K562 (cell line): ENCODE measurements around the gene ZCWPW1. TPM values are rescaled to one million over a fixed set of nuclear protein-coding genes. Genes with fewer than 3 reads are reported as not detected.

Source experiments
- ATAC-seq: fragments of 200-7000 bp; cut with Tn5 transposase; 3 replicates; pipeline ENCODE4 v1.9.1; 2020; ENCODE audit warnings: moderate library complexity
- BruUV-seq: library from RNA; stranded (reverse); fragments of 400-500 nt; replicated peaks from 2 replicates; lab custom pipeline; 2021; lab: Mats Ljungman, UMichigan
- CTCF ChIA-PET: fragments of 300-600 bp; formaldehyde crosslinking; extraction: SDS; loops from one replicate; lab custom pipeline; 2021; ENCODE audit warnings: low intra/inter-chr PET ratio; lab: Yijun Ruan, JAX
- POLR2A ChIA-PET: fragments of 300-600, 350-650 bp; sonication (Branson Sonifier 250); formaldehyde crosslinking; extraction: SDS; loops from one replicate; lab custom pipeline; 2021; ENCODE audit warnings: antibody characterized with exemption, inconsistent platforms; lab: Yijun Ruan, JAX
- DNase-seq, 4 experiments: peaks; one replicate each; pipeline versions ENCODE4 v3.0.0 to v3.0.0-alpha.2; 2011 to 2018; ENCODE audit warnings: low spot score in 3 of 4, mixed read lengths in 3 of 4; ENCODE audit errors: extremely low read depth in 1 of 4
- FAIRE-seq: peaks from 2 replicates; lab custom pipeline; 2011; peaks lifted over from hg19 to GRCh38; lab: Jason Lieb, UNC
- H2AFZ ChIP-seq: 2 replicates; pipeline ENCODE4 v1.6.0; 2011; ENCODE audit warnings: low read depth, low read length, control low read depth, inconsistent platforms
- H3K27ac ChIP-seq: fragments of 200-600 bp; 3 replicates; pipeline ENCODE4 v1.8.0; 2011; ENCODE audit warnings: low read depth, mild to moderate bottlenecking, control low read depth, inconsistent platforms, low read length, moderate library complexity, mixed read lengths; ENCODE audit errors: extremely low read depth
- H3K27me3 ChIP-seq, 2 experiments: fragments of 300-600 bp in 1 of 2; 2 replicates in 1 of 2; 3 replicates in 1 of 2; pipeline versions ENCODE4 v1.6.0 to v1.8.0; 2011; ENCODE audit warnings: inconsistent platforms in 2 of 2, low read length in 2 of 2, mild to moderate bottlenecking in 1 of 2, mixed read lengths in 1 of 2, moderate library complexity in 1 of 2; ENCODE audit not compliant: control insufficient read depth in 2 of 2, insufficient read depth in 2 of 2
- H3K36me3 ChIP-seq: fragments of 300-600 bp; 3 replicates; pipeline ENCODE4 v1.8.0; 2011; ENCODE audit warnings: mild to moderate bottlenecking, low read length, inconsistent platforms; ENCODE audit not compliant: control insufficient read depth, insufficient read depth
- H3K4me1 ChIP-seq, 2 experiments: fragments of 200-600 bp in 1 of 2; replicated peaks in 1 of 2; 2 replicates in 1 of 2; 3 replicates in 1 of 2; pipeline versions ENCODE4 v1.5.1 to v1.8.0; 2011; ENCODE audit warnings: inconsistent platforms in 2 of 2, low read length in 2 of 2, mild to moderate bottlenecking in 1 of 2, mixed read lengths in 1 of 2, moderate library complexity in 1 of 2; ENCODE audit not compliant: control insufficient read depth in 2 of 2, insufficient read depth in 2 of 2
- H3K4me2 ChIP-seq: 2 replicates; pipeline ENCODE4 v1.6.1; 2011; ENCODE audit warnings: low read length, control low read depth, inconsistent platforms, mixed read lengths; ENCODE audit not compliant: insufficient read depth
- H3K4me3 ChIP-seq: fragments of 200-600 bp; sonication (generic), shearing (Covaris generic); 2 replicates; pipeline ENCODE4 v1.5.1; 2016; ENCODE audit warnings: control low read depth, inconsistent platforms
- H3K79me2 ChIP-seq: fragments of 200-600 bp; 3 replicates; pipeline ENCODE4 v1.8.0; 2011; ENCODE audit warnings: low read length, inconsistent platforms; ENCODE audit not compliant: control insufficient read depth, insufficient read depth
- H3K9ac ChIP-seq, 2 experiments: 2 replicates each; pipeline versions ENCODE4 v1.6.0 to v1.6.1; 2011; ENCODE audit warnings: low read depth in 2 of 2, low read length in 2 of 2, control low read depth in 1 of 2, inconsistent platforms in 1 of 2, mild to moderate bottlenecking in 1 of 2, mixed read lengths in 1 of 2; ENCODE audit not compliant: insufficient read depth in 1 of 2
- H3K9me1 ChIP-seq: one replicate; pipeline ENCODE4 v1.6.0; 2011; ENCODE audit warnings: inconsistent platforms, mild to moderate bottlenecking, low read length, moderate library complexity; ENCODE audit not compliant: control insufficient read depth, insufficient read depth
- H3K9me3 ChIP-seq: replicated peaks from 2 replicates; pipeline ENCODE4 v1.5.1; 2011; ENCODE audit warnings: low read depth, low read length, inconsistent platforms; ENCODE audit not compliant: control insufficient read depth, insufficient read depth
- H4K20me1 ChIP-seq: replicated peaks from 2 replicates; pipeline ENCODE4 v1.6.1; 2011; ENCODE audit warnings: low read length, inconsistent platforms, mixed read lengths; ENCODE audit not compliant: control insufficient read depth, insufficient read depth
- CHD4 ChIP-seq: fragments of 200-600 bp; sonication (generic); IDR thresholded peaks from 3 replicates; pipeline ENCODE4 v1.6.1; 2012; ENCODE audit warnings: low read depth, mild to moderate bottlenecking, mixed read lengths, low read length, inconsistent platforms; ENCODE audit not compliant: insufficient read depth, insufficient replicate concordance, poor library complexity, severe bottlenecking
- CREBBP ChIP-seq: IDR thresholded peaks from one replicate; pipeline ENCODE4 v1.6.1; 2012; ENCODE audit warnings: low read depth, mild to moderate bottlenecking, control low read depth, inconsistent platforms, low read length
- HLTF ChIP-seq: fragments of 450-650 bp; IDR thresholded peaks from 2 replicates; pipeline ENCODE4 v1.6.1; 2016
- POLR3A ChIP-seq: IDR thresholded peaks from 2 replicates; pipeline ENCODE4 v1.6.1; 2011; ENCODE audit warnings: borderline replicate concordance, mild to moderate bottlenecking, moderate library complexity; ENCODE audit not compliant: insufficient read length, insufficient read depth; ENCODE audit errors: extremely low read depth
- SAFB ChIP-seq: fragments of 200-400 bp; formaldehyde crosslinking; IDR thresholded peaks from 2 replicates; pipeline ENCODE4 v1.6.1; 2017; ENCODE audit warnings: low read depth, low read length, borderline replicate concordance
- TAF15 ChIP-seq: fragments of 200-400 bp; formaldehyde crosslinking; IDR thresholded peaks from 2 replicates; pipeline ENCODE4 v1.6.1; 2017; ENCODE audit warnings: mild to moderate bottlenecking, low read depth, low read length, moderate library complexity
- TCF7L2 ChIP-seq: fragments of 150-350 bp; IDR thresholded peaks from 2 replicates; pipeline ENCODE4 v1.6.1; 2016; ENCODE audit warnings: low read depth, mild to moderate bottlenecking, low read length, moderate library complexity
- ZBTB17 ChIP-seq: fragments of 450-650 bp; formaldehyde crosslinking; IDR thresholded peaks from 2 replicates; pipeline ENCODE4 v1.4.0; 2020; ENCODE audit warnings: mild to moderate bottlenecking
- ZC3H8 ChIP-seq: fragments of 450-650 bp; IDR thresholded peaks from 2 replicates; pipeline ENCODE4 v1.6.1; 2017
- ZNF766 ChIP-seq: fragments of 200-800 bp; sonication (Bioruptor generic); conservative IDR thresholded peaks from 2 replicates; pipeline ENCODE4 v1.6.1; 2016; ENCODE audit warnings: missing genetic modification characterization, missing compliant biosample characterization
- WGBS: fragments of 100-300 bp; shearing (Covaris generic); methylation state at CpG from one replicate; pipeline ENCODE4 v1.1.6; 2016; ENCODE audit warnings: low coverage, mixed read lengths; ENCODE audit not compliant: insufficient coverage; ENCODE audit errors: missing lambda C conversion rate; 5-methylcytosine and 5-hydroxymethylcytosine counted together
- in situ Hi-C: fragments of 300-500 bp; cut with MboI; formaldehyde crosslinking; loops from 4 replicates; pipeline ENCODE4 v1.15.0; 2018; ENCODE audit warnings: inconsistent platforms, mixed read lengths
- intact Hi-C: fragments of 100-400 bp; cut with micrococcal nuclease; formaldehyde crosslinking; loops from 2 replicates; pipeline ENCODE4 v1.14.2; 2022
- polyA plus RNA-seq, 8 experiments: library from polyadenylated mRNA; depleted of rRNA in 4 of 8; stranded (reverse) in 5 of 8; unstranded in 3 of 8; fragments of >200 nt; fragmentation: Nextera tagmentation in 2 of 8; fragmentation: Illumina TruSeq in 1 of 8; extraction: Ambion mirVana in 2 of 8; extraction: Trizol in 1 of 8; gene quantifications; 2 replicates each; pipeline versions ENCODE4 v1.2.1 to v1.2.3, GENCODE V29; 2011 to 2014; ENCODE audit warnings: inconsistent platforms in 1 of 8, missing spikeins in 1 of 8
- total RNA-seq, 7 experiments: library from RNA; depleted of rRNA in 6 of 7; stranded (reverse); fragments of >200 nt in 6 of 7; fragmentation: Illumina TruSeq in 2 of 7; extraction: Trizol in 2 of 7; gene quantifications; 2 replicates each; pipeline versions ENCODE4 v1.2.1 to v1.2.3, GENCODE V29; 2011 to 2021; ENCODE audit warnings: low replicate concordance in 1 of 7
- TF ChIP-seq, protein P1 (sequence below): fragments of 450-650 bp; formaldehyde crosslinking; IDR thresholded peaks from 2 replicates; pipeline ENCODE4 v1.4.0; 2020; ENCODE audit warnings: mild to moderate bottlenecking, moderate library complexity
- TF ChIP-seq, protein P2 (sequence below): sonication (generic); formaldehyde crosslinking; IDR thresholded peaks from 2 replicates; pipeline ENCODE4 v1.8.1; 2023; ENCODE audit warnings: mild to moderate bottlenecking, missing genetic modification reagents
- TF ChIP-seq, protein P3 (sequence below): sonication (generic); formaldehyde crosslinking; IDR thresholded peaks from 2 replicates; pipeline ENCODE4 v1.8.0; 2022; ENCODE audit warnings: mild to moderate bottlenecking, missing genetic modification reagents
- TF ChIP-seq, protein P4 (sequence below): fragments of 450-650 bp; IDR thresholded peaks from 2 replicates; pipeline ENCODE4 v1.6.1; 2017; ENCODE audit warnings: antibody characterized with exemption

Gene ZCWPW1
- total and polyA plus RNA-seq, 9 of the 15 experiments (the other 6 are each of a cell fraction or from before 2014, with no cell fraction given), result 0.18 to 1.7 (median 1.2) TPM

DNA sequence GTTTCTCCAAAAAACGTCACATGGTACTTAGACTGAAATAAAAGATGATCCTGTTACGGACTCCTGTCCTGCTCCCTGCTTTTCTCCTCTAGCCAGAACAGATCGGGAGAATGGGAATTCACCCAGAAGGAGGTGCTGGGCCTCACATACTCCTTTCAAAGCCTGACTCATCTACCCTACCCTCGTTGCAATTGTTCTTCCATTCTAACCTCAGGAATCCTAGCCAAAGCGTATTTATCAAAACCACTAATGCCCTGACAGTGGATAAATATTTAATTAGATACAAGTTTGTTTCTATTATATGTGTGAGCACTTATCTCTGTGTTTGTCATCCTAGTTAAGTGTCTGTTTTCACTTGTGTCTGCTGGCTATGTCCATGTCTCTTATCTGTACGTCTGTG is 21.7 kb downstream of the ZCWPW1 start:
- Histone ChIP-seq H3K9me1 (no peaks in the 10 kb centered on the region), H3K4me2 (no peak overlapping the region), H3K9me3 (no peaks in the 10 kb centered on the region), H3K4me1 (peaks cover 4 to 5% of the 10 kb centered on the region in 2 experiments; a peak in 1 of 5 replicates), H3K79me2 (no peaks in the 10 kb centered on the region), H3K27me3 (peaks cover 24 to 33% of the 10 kb centered on the region in 2 experiments), H3K9ac (no peak overlapping the region), H3K27ac (no peak overlapping the region), H2AFZ (no peak overlapping the region), H4K20me1 (no peaks in the 10 kb centered on the region; the same call in 1 of the 2 replicates), H3K36me3 (no peaks in the 10 kb centered on the region), H3K4me3 (no peak overlapping the region)
- WGBS, result 7% methylated on average over 6 of the region's 6 CpGs
- ATAC-seq (no peak), FAIRE-seq (no peak), DNase-seq (no peak)
- in situ Hi-C loops (no loop called here), intact Hi-C loops (loop anchor here (2.0 to 10.0 kb wide), 3 partner anchors 34 to 318 kb away; partner anchors contain the start of genes EPO and PILRA)
- CTCF ChIA-PET, result interaction anchor here (0.8 to 1.2 kb wide), 2 partner anchors 44 to 494 kb away, joined by 3 to 4 read pairs; no protein-coding TSS in a partner anchor
- BruUV-seq, result no TSS peak
- POLR2A ChIA-PET, result interaction anchor here (0.8 to 2.4 kb wide), 3 partner anchors 22 to 326 kb away, joined by 3 to 13 read pairs (median 3); partner anchors contain the start of genes MEPCE and ZCWPW1
- TF ChIP-seq CREBBP (no peak), TCF7L2 (no peak), SAFB (no peak), CHD4 (no peak), ZC3H8 (no peak), ZBTB17 (CRISPR knock-in tag) (no peak), POLR3A (no peak), HLTF (no peak), ZNF766 (CRISPR knock-in tag) (no peak), TAF15 (no peak)
- TF ChIP-seq, protein P1, sequence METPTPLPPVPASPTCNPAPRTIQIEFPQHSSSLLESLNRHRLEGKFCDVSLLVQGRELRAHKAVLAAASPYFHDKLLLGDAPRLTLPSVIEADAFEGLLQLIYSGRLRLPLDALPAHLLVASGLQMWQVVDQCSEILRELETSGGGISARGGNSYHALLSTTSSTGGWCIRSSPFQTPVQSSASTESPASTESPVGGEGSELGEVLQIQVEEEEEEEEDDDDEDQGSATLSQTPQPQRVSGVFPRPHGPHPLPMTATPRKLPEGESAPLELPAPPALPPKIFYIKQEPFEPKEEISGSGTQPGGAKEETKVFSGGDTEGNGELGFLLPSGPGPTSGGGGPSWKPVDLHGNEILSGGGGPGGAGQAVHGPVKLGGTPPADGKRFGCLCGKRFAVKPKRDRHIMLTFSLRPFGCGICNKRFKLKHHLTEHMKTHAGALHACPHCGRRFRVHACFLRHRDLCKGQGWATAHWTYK (CRISPR knock-in tag), result no peak
- TF ChIP-seq, protein P2, sequence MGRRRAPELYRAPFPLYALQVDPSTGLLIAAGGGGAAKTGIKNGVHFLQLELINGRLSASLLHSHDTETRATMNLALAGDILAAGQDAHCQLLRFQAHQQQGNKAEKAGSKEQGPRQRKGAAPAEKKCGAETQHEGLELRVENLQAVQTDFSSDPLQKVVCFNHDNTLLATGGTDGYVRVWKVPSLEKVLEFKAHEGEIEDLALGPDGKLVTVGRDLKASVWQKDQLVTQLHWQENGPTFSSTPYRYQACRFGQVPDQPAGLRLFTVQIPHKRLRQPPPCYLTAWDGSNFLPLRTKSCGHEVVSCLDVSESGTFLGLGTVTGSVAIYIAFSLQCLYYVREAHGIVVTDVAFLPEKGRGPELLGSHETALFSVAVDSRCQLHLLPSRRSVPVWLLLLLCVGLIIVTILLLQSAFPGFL (CRISPR knock-in tag), result no peak
- TF ChIP-seq, protein P3, sequence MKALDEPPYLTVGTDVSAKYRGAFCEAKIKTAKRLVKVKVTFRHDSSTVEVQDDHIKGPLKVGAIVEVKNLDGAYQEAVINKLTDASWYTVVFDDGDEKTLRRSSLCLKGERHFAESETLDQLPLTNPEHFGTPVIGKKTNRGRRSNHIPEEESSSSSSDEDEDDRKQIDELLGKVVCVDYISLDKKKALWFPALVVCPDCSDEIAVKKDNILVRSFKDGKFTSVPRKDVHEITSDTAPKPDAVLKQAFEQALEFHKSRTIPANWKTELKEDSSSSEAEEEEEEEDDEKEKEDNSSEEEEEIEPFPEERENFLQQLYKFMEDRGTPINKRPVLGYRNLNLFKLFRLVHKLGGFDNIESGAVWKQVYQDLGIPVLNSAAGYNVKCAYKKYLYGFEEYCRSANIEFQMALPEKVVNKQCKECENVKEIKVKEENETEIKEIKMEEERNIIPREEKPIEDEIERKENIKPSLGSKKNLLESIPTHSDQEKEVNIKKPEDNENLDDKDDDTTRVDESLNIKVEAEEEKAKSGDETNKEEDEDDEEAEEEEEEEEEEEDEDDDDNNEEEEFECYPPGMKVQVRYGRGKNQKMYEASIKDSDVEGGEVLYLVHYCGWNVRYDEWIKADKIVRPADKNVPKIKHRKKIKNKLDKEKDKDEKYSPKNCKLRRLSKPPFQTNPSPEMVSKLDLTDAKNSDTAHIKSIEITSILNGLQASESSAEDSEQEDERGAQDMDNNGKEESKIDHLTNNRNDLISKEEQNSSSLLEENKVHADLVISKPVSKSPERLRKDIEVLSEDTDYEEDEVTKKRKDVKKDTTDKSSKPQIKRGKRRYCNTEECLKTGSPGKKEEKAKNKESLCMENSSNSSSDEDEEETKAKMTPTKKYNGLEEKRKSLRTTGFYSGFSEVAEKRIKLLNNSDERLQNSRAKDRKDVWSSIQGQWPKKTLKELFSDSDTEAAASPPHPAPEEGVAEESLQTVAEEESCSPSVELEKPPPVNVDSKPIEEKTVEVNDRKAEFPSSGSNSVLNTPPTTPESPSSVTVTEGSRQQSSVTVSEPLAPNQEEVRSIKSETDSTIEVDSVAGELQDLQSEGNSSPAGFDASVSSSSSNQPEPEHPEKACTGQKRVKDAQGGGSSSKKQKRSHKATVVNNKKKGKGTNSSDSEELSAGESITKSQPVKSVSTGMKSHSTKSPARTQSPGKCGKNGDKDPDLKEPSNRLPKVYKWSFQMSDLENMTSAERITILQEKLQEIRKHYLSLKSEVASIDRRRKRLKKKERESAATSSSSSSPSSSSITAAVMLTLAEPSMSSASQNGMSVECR, result no peak
- TF ChIP-seq, protein P4, sequence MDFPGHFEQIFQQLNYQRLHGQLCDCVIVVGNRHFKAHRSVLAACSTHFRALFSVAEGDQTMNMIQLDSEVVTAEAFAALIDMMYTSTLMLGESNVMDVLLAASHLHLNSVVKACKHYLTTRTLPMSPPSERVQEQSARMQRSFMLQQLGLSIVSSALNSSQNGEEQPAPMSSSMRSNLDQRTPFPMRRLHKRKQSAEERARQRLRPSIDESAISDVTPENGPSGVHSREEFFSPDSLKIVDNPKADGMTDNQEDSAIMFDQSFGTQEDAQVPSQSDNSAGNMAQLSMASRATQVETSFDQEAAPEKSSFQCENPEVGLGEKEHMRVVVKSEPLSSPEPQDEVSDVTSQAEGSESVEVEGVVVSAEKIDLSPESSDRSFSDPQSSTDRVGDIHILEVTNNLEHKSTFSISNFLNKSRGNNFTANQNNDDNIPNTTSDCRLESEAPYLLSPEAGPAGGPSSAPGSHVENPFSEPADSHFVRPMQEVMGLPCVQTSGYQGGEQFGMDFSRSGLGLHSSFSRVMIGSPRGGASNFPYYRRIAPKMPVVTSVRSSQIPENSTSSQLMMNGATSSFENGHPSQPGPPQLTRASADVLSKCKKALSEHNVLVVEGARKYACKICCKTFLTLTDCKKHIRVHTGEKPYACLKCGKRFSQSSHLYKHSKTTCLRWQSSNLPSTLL, result no peak
